Heart right ventricle (tissue), 16 donors: Measurements from ENCODE around the gene TANGO2. TPM values are rescaled to one million over a fixed set of nuclear protein-coding genes. Genes with fewer than 3 reads are reported as not detected.

ENCODE experiments used
- ATAC-seq, 8 donors: fragments of 200-7000 bp; cut with Tn5 transposase; one replicate each; pipeline ENCODE4 v1.9.1; 2020; ENCODE audit warnings: mild to moderate bottlenecking in 8 of 8, moderate library complexity in 8 of 8, moderate number of reproducible peaks in 1 of 8
- DNase-seq, 2 donors: peaks; one replicate each; pipeline ENCODE4 v3.0.0-alpha.2; 2020
- H3K27ac ChIP-seq, 10 donors: fragments of 200-600 bp; sonication (generic) in 2 of 10; one replicate each; pipeline versions ENCODE4 v1.5.0 to v1.8.0; 2020 to 2022; ENCODE audit warnings: mild to moderate bottlenecking in 3 of 10
- H3K27me3 ChIP-seq, 7 donors: fragments of 200-600 bp; one replicate each; pipeline ENCODE4 v1.8.0; 2021 to 2022; ENCODE audit warnings: mild to moderate bottlenecking in 2 of 7
- H3K36me3 ChIP-seq, 9 donors: fragments of 200-600 bp; sonication (generic) in 1 of 9; one replicate each; pipeline versions ENCODE4 v1.5.0 to v1.8.0; 2020 to 2022; ENCODE audit warnings: mild to moderate bottlenecking in 2 of 9
- H3K4me1 ChIP-seq, 9 donors: fragments of 200-600 bp; sonication (generic) in 1 of 9; one replicate each; pipeline versions ENCODE4 v1.5.0 to v1.8.0; 2020 to 2022; ENCODE audit warnings: mild to moderate bottlenecking in 4 of 9
- H3K4me3 ChIP-seq, 10 donors: fragments of 200-600 bp; sonication (generic) in 2 of 10; one replicate each; pipeline versions ENCODE4 v1.5.0 to v1.8.0; 2020 to 2022; ENCODE audit warnings: mild to moderate bottlenecking in 7 of 10, moderate library complexity in 2 of 10
- H3K9me3 ChIP-seq, 11 donors: fragments of 200-600 bp in 10 of 11; sonication (generic) in 2 of 11; one replicate each; pipeline versions ENCODE4 v1.5.0 to v1.8.0; 2013 to 2022; ENCODE audit warnings: mild to moderate bottlenecking in 2 of 11, control low read depth in 1 of 11, moderate library complexity in 1 of 11
- WGBS, 2 donors: extraction: QIAGEN DNeasy Blood & Tissue Kit; methylation state at CpG; one replicate each; pipeline ENCODE4 v1.1.7; 2013; ENCODE audit warnings: inconsistent platforms in 1 of 2; 5-methylcytosine and 5-hydroxymethylcytosine counted together
- intact Hi-C, 10 donors: fragments of 100-400 bp; cut with DNase I; formaldehyde crosslinking; loops; one replicate each; pipeline versions ENCODE4 v1.11.1 to v1.14.2; 2022
- polyA plus RNA-seq, 2 donors: library from polyadenylated mRNA; stranded (reverse); fragments of 200-250 nt; gene quantifications; one replicate each; pipeline ENCODE4 v1.2.3, GENCODE V29; 2013
- total RNA-seq, 10 donors: library from RNA; stranded (reverse); fragmentation: NEBNext Ultra II Directional in 3 of 10; extraction: Animal tissue kit (Norgen Biotek cat#: 25700) in 3 of 10; gene quantifications; one replicate each; pipeline versions ENCODE4 v1.2.1 to v1.2.4, GENCODE V29; 2021 to 2023
- TF ChIP-seq, protein P1 (sequence below), 9 donors: fragments of 200-600 bp; sonication (generic) in 2 of 9; IDR thresholded peaks; one replicate each; pipeline versions ENCODE4 v1.5.0 to v1.8.0; 2021 to 2022; ENCODE audit warnings: antibody characterized with exemption in 9 of 9, mild to moderate bottlenecking in 5 of 9, moderate library complexity in 1 of 9
- donor health status: Arrhythmogenic right ventricular cardiomyopathy.
- donor health status: ischemic (EF 13 %, LVEDD 7.1; RV severe dilation, severe dysfunction).
- donor health status: healthy with polysubstance abuse.
- donor health status: DM: no; HTN: yes; CAD: no.
- donor health status: DM: no; HTN: no; CAD: no.
- donor health status: ischemic (EF 25% LVEDD 6.9; RV normal size, moderate dysfunction).
- donor health status: ischemic (EF 25% LVEDD 5.7; RV mildly dilated, moderate dysfunction).
- donor health status: healthy.
- donor health status: DM: yes; HTN: yes; CAD: no.
- donor health status: Ischemic cardiomyopathy.
- donor health status: ischemic (EF 35%, LVEDD 5.7; RV mildly dilated, moderate dysfunction).
- donor health status: nonischemic (EF 11% LVEDD 7.7; RV severe dilation, severe dysfunction).
- donor health status: DM: yes; HTN: yes; CAD: no.
- donor health status: PGD.
- donor health status: ischemic (EF 29% LVEDD 5.4; RV normal size, mild dysfunction).
- donor health status: nonischemic (EF 23%, LVEDD 6.1; RV moderate dilation, normal function).

The TANGO2 gene
- total and polyA plus RNA-seq, 12 donors = 34.1 to 139 (median 81.0) TPM

DNA sequence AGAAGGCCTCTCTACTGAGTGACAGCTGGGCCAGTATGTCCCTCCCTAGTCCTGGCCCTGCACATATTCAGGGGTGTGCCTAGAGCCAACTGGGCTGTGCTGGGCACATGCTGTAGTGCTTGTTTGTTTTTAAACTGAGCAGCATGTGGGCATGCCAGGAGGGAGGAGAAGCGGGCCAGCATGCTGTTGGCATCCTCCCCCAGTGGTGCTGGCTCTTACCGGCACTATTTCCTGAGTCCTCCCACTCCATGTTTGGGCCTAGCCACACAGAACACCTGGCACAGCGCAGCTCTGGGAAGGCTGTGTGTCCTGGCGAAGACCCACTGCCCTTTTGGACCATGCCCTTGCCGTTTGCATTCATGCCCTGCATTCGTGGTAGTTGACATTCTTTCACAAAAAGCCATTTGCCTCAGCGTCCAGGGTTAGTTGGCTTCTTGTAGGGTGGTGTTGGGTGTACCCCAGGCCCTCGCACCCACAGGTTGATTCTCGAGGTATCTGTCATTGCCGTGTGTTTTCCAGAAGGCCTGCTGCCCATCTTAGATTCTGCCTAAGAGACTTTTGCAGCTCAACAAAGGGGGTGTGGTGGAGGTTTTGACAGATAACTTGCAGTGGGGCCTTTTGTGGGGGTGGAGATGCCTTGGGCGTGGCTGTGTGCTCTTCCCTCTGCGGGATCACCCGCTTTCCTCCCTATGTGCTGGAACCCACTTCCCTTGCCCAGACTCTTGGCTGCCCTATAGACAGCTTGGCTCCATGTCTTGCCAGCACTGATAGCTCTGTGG lies 72.7 kb downstream of the TANGO2 start:
- Histone ChIP-seq H3K4me3 (no peak overlapping the region), H3K9me3 (peaks cover 0 to 8% (median 3%) of the 10 kb centered on the region in 11 donors), H3K4me1 (peaks cover 0 to 12% (median 0%) of the 10 kb centered on the region in 9 donors), H3K27me3 (no peaks in the 10 kb centered on the region), H3K27ac (peak overlapping the region in 6 of 10 donors; percentile 24 to 53 (median 39)), H3K36me3 (peaks cover 4 to 100% (median 84%) of the 10 kb centered on the region in 9 donors)
- TF ChIP-seq, protein P1, sequence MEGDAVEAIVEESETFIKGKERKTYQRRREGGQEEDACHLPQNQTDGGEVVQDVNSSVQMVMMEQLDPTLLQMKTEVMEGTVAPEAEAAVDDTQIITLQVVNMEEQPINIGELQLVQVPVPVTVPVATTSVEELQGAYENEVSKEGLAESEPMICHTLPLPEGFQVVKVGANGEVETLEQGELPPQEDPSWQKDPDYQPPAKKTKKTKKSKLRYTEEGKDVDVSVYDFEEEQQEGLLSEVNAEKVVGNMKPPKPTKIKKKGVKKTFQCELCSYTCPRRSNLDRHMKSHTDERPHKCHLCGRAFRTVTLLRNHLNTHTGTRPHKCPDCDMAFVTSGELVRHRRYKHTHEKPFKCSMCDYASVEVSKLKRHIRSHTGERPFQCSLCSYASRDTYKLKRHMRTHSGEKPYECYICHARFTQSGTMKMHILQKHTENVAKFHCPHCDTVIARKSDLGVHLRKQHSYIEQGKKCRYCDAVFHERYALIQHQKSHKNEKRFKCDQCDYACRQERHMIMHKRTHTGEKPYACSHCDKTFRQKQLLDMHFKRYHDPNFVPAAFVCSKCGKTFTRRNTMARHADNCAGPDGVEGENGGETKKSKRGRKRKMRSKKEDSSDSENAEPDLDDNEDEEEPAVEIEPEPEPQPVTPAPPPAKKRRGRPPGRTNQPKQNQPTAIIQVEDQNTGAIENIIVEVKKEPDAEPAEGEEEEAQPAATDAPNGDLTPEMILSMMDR (IDR thresholded peaks at IDR 0.05) = no peak
- ATAC-seq (peak; percentile 94 to 99 (median 96)), DNase-seq (peak; percentile 69 to 77)
- intact Hi-C loops = loop anchor here in 1 of 10 donors (5.0 kb wide), 1 partner anchor 66 kb away; no protein-coding TSS in a partner anchor
- WGBS, 2 donors = 78 to 81% methylated on average over 13 of the region's 13 CpGs

GRCh38 chr22:20094197-20094807 lies 73.4 kb downstream of the TANGO2 start:
- Histone ChIP-seq H3K4me3 (no peak overlapping the region), H3K4me1 (peaks cover 0 to 12% (median 0%) of the 10 kb centered on the region in 9 donors), H3K9me3 (peaks cover 0 to 8% (median 3%) of the 10 kb centered on the region in 11 donors), H3K36me3 (peaks cover 4 to 100% (median 84%) of the 10 kb centered on the region in 9 donors), H3K27me3 (no peaks in the 10 kb centered on the region), H3K27ac (peak overlapping the region in 3 of 10 donors; percentile 37 to 51 (median 41))
- DNase-seq (no peak), ATAC-seq (peak in 2 of 8 donors; percentile 10 to 11)
- intact Hi-C loops = loop anchor here in 1 of 10 donors (5.0 kb wide), 1 partner anchor 67 kb away; no protein-coding TSS in a partner anchor
- WGBS, 2 donors = 92 to 96% methylated on average over 15 of the region's 15 CpGs
- TF ChIP-seq, protein P1 (IDR thresholded peaks at IDR 0.05) = no peak

DNA sequence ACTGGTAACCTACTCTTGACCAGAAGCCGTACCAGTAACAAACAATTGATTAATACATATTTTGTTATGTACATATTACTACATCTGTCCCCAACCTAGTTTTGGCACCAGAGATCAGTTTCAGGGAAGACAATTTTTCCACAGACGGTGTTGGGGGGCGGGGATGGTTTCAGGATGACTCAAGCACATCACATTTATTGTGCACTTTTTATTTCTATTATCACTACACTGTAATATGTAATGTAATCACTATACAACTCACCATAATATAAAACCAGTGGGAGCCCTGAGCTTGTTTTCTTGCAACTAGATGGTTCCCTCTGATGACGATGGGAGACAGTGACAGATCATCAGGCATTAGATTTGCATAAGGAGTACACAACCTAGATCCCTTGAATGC lies 74.6 kb downstream of the TANGO2 start:
- H3K9me3 ChIP-seq = peaks cover 0 to 8% (median 3%) of the 10 kb centered on the region in 11 donors
- ATAC-seq (no peak), DNase-seq (no peak)
- H3K27me3 ChIP-seq = no peaks in the 10 kb centered on the region
- H3K4me3 ChIP-seq = no peak overlapping the region
- WGBS, 2 donors = 98 to 99% methylated on average over 4 of the region's 4 CpGs
- H3K36me3 ChIP-seq = peaks cover 2 to 100% (median 78%) of the 10 kb centered on the region in 9 donors
- no peak overlapping the region for H3K27ac ChIP-seq
- intact Hi-C loops = no loop called here
- H3K4me1 ChIP-seq = peaks cover 0 to 12% (median 4%) of the 10 kb centered on the region in 9 donors
- TF ChIP-seq, protein P1 (IDR thresholded peaks at IDR 0.05) = no peak

DNA sequence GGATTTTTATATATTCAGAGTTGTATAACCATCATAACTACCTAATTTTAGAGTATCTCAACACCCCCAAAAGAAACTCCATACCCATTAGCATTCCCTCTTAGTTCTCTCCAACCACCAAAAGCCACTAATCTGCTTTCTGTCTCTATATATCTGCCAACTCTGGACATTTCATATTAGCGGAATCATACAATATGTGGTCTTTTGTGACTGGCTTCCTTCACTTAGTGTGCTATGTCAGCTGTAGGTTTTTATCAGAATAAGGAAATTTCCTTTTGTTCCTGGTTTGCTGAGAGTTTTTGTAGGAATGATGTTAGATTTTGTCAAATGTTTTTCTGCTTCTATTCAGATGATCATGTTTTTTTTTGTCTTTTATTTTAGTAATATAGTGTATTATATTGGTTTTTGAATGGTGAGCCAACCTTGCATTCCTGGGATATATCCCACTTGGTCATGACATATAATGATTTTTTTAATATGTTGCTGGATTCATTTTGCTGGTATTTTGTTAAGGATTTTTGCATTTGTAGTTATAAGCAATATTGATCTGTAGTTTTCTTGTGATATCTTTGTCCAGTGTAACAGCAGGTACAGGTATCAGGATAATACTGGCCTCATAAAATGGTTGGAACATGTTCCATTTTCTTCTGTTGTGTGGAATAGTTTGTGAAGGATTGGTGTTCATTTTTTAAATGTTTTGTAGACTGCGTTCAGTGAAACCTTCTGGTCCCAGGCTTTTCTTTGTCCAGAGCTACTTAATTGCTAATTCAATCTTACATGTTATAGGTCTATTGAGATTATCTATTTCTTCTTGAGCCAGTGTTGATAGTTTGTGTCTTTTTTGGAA lies 75.9 kb downstream of the TANGO2 start:
- Histone ChIP-seq H3K4me3 (no peak overlapping the region), H3K36me3 (peaks cover 0 to 100% (median 65%) of the 10 kb centered on the region in 9 donors), H3K27me3 (no peaks in the 10 kb centered on the region), H3K9me3 (peaks cover 0 to 8% (median 3%) of the 10 kb centered on the region in 11 donors), H3K27ac (no peak overlapping the region), H3K4me1 (peaks cover 0 to 12% (median 4%) of the 10 kb centered on the region in 9 donors)
- ATAC-seq (no peak), DNase-seq (no peak)
- TF ChIP-seq, protein P1 (IDR thresholded peaks at IDR 0.05) = no peak
- intact Hi-C loops = no loop called here
- WGBS, 2 donors = 97 to 98% methylated on average over 2 of the region's 2 CpGs
